KOPT-K1 (cell line): Measurements from ENCODE around the gene C20orf204.
A peak's percentile ranks its signal among the peaks of the same experiment; 100 is the strongest.

Source experiments
- H3K27ac ChIP-seq: fragments of 200-600 bp; sonication (generic); 2 replicates; pipeline ENCODE4 v1.5.1; 2016; ENCODE audit warnings: antibody characterized with exemption, mild to moderate bottlenecking, low read depth, low read length; ENCODE audit not compliant: poor library complexity, severe bottlenecking
- H3K36me3 ChIP-seq: fragments of 200-600 bp; sonication (generic); 2 replicates; pipeline ENCODE4 v1.5.1; 2017; ENCODE audit warnings: antibody characterized with exemption, mild to moderate bottlenecking, low read length, moderate library complexity; ENCODE audit not compliant: insufficient read depth
- H3K9me3 ChIP-seq: fragments of 200-600 bp; sonication (generic); 2 replicates; pipeline ENCODE4 v1.5.1; 2017; ENCODE audit warnings: antibody characterized with exemption, low read length, mild to moderate bottlenecking; ENCODE audit not compliant: insufficient read depth, poor library complexity, severe bottlenecking

Gene C20orf204

GRCh38 chr20:64023361-64024140 lies 12.4 kb upstream of the C20orf204 start:
- Histone ChIP-seq H3K36me3 (peaks cover 98% of the 10 kb centered on the region), H3K27ac (no peak overlapping the region), H3K9me3 (no peaks in the 10 kb centered on the region)

GRCh38 chr20:64024141-64024990 lies 11.6 kb upstream of the C20orf204 start:
- Histone ChIP-seq H3K9me3 (no peaks in the 10 kb centered on the region), H3K27ac (no peak overlapping the region), H3K36me3 (peaks cover 98% of the 10 kb centered on the region)

GRCh38 chr20:64025101-64025825 lies 10.7 kb upstream of the C20orf204 start:
- Histone ChIP-seq H3K36me3 (peaks cover 98% of the 10 kb centered on the region), H3K9me3 (no peaks in the 10 kb centered on the region), H3K27ac (no peak overlapping the region)

- Histone ChIP-seq H3K36me3 (peaks cover 100% of the 10 kb centered on the region), H3K9me3 (no peaks in the 10 kb centered on the region), H3K27ac (no peak overlapping the region)
Measured at GRCh38 chr20:64025826-64026412, 10.1 kb upstream of the C20orf204 start.

GRCh38 chr20:64027981-64028685 lies 7.8 kb upstream of the C20orf204 start:
- peaks cover 99% of the 10 kb centered on the region for H3K36me3 ChIP-seq

GRCh38 chr20:64029293-64030117 lies 6.5 kb upstream of the C20orf204 start:
- Histone ChIP-seq H3K9me3 (no peaks in the 10 kb centered on the region), H3K36me3 (peaks cover 99% of the 10 kb centered on the region), H3K27ac (no peak overlapping the region)

More at GRCh38 chr20:64027981-64028685, 7.8 kb upstream of the C20orf204 start:
- Histone ChIP-seq H3K27ac (no peak overlapping the region), H3K9me3 (no peaks in the 10 kb centered on the region)

GRCh38 chr20:64030371-64031134 lies 5.4 kb upstream of the C20orf204 start:
- Histone ChIP-seq H3K36me3 (peaks cover 88% of the 10 kb centered on the region), H3K9me3 (no peaks in the 10 kb centered on the region), H3K27ac (no peak overlapping the region)

GRCh38 chr20:64031822-64032314 lies 4.1 kb upstream of the C20orf204 start:
- Histone ChIP-seq H3K27ac (no peak overlapping the region), H3K36me3 (peaks cover 76% of the 10 kb centered on the region), H3K9me3 (no peaks in the 10 kb centered on the region)

- Histone ChIP-seq H3K36me3 (peaks cover 65% of the 10 kb centered on the region), H3K9me3 (no peaks in the 10 kb centered on the region), H3K27ac (peak overlapping the region; percentile 91)
Measured at GRCh38 chr20:64032706-64033624, 3.0 kb upstream of the C20orf204 start.

GRCh38 chr20:64033981-64034493 lies 1.9 kb upstream of the C20orf204 start:
- Histone ChIP-seq H3K9me3 (no peaks in the 10 kb centered on the region), H3K27ac (peak overlapping the region; percentile 91), H3K36me3 (peaks cover 54% of the 10 kb centered on the region)

GRCh38 chr20:64035066-64035932 lies 683 bp upstream of the C20orf204 start:
- Histone ChIP-seq H3K9me3 (no peaks in the 10 kb centered on the region), H3K36me3 (peaks cover 41% of the 10 kb centered on the region), H3K27ac (peak overlapping the region; percentile 91)
